GM19397 (cell line): ENCODE measurements around the gene SCFD2.
"Not testable (repeated sequence)": the region's sequence is repeated elsewhere in the genome, so short reads cannot be mapped to it uniquely, and the experiment has no call there.

Source experiments
- ATAC-seq: cut with Tn5 transposase; IDR thresholded peaks from one replicate; pipeline ENCODE4 v1.9.1; 2021; ENCODE audit warnings: mild to moderate bottlenecking, moderate library complexity; ENCODE audit not compliant: unreplicated experiment

The SCFD2 gene

DNA sequence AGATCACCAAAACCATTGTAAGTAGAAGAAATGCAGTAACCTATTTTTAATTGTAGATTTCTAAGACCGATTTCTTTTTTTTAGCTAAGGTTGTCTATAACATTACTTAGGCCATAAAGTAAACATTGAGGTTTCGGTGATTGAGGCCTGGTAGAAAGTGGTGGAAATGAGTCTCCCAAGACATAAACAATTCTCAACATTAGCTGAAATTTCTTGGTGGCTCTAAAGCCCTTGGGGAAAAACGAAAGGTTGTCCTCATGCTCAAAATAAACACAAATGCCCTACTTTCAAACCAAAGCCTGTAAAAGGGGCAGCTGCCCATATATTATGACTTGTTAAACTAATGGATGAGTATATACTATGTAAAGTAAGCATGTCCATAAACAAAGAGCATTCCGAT lies 98.8 kb downstream of the SCFD2 start:
- ATAC-seq = no peak

GRCh38 chr4:53255986-53256385 lies 109.9 kb downstream of the SCFD2 start:
- not testable (repeated sequence) for ATAC-seq

GRCh38 chr4:53240573-53240972 lies 125.3 kb downstream of the SCFD2 start:
- ATAC-seq = no peak

DNA sequence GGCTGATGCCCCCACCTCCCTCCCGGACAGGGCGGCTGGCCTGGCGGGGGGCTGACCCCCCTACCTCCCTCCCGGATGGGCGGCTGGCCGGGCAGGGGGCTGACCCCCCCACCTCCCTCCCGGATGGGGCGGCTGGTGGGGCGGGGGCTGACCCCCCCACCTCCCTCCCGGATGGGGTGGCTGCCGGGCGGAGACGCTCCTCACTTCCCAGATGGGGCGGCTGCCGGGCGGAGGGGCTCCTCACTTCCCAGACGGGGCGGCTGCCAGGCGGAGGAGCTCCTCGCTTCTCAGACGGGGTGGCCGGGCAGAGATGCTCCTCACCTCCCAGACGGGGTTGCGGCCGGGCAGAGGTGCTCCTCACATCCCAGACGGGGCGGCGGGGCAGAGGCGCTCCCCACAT lies 127.5 kb downstream of the SCFD2 start:
- ATAC-seq = not testable (repeated sequence)

- ATAC-seq = not testable (repeated sequence)
Measured at GRCh38 chr4:53237811-53238210, 128.1 kb downstream of the SCFD2 start.

- ATAC-seq = not testable (repeated sequence)
Measured at GRCh38 chr4:53236624-53237023, 129.2 kb downstream of the SCFD2 start.

DNA sequence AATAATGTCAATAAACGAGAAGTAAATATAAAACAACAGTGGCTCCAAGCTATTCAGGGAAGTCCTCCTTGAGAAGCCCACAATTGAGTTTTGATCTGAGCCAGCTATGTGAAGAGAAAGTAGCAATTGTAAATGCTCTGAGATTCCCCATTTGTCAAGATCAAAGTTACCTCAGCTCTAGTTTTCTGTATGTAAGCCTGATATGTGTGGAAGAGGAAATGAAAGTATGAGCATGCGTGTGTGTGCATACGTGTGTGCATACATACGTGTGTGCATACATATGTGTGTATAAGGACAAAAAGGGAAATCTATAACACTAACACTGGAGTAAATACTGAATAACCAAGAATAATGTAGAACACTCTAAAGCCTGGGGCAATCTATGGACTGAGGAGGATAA lies 130.3 kb downstream of the SCFD2 start:
- no peak for ATAC-seq

DNA sequence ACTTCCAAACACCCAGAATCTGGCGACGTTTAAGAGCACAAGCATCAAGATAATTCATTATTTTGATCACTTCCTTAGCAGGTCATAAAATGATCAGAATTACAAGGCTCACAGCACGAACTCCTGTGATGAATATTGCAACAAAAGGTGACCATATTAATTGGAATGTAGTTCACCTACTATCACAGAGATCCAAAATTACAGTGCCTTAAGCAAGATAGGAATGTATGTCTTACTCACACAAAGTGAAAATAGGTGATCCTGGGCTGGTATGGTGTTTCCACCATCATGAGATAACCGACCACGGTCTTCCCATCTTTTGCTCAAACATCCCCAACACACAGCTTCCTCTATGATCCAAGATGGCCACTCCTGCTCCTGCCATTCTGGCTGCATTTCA lies 131.2 kb downstream of the SCFD2 start:
- ATAC-seq = no peak

DNA sequence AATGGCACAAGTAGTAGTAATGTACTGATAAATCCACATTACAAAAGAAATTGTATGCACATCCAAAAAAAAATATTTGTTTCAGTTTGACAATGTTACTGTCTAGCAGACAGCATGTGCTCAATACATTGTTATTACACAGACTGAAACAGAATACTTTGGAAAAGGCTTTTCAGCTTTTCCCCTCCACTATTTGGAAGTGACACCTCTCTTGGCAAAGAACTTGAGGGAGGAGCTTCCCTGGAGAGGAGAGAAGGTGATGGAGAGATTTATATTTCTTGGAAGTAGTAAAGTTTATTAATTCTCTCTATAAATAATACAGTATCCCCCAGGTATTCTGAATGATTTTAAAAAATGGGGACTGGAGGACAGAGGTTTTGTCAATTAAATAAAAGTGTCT lies 131.8 kb downstream of the SCFD2 start:
- no peak for ATAC-seq

DNA sequence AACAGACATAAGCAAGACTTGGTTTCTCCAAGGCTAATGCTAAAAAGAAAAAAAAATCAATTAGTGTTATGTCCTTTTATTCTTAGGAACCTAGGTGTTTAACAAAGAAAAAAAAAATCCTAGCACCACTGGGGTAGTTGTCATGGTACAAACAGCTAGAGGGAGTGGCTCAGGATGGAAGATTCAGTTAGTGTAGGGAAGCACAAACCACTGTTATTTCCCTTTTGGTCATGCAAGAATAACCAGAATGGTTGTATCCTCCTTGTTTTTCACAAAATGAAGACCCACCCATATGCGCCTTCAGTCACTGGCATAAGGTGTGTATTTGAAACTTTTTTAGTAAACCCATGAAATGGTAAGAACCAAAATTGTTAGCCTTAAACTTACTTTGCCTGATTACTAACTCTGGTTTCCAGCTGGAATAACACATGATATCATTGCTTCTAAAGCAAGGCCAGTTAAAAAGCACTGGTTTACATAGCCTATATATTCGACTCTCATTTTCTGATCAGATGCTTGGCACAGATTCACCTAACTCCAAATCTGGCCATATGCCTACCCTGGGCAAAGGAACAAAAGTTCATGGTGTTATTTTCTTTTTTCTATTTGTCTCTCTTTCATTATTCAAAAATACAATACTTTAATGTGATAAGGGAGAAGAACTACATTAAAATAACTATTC lies 132.6 kb downstream of the SCFD2 start:
- ATAC-seq = no peak

DNA sequence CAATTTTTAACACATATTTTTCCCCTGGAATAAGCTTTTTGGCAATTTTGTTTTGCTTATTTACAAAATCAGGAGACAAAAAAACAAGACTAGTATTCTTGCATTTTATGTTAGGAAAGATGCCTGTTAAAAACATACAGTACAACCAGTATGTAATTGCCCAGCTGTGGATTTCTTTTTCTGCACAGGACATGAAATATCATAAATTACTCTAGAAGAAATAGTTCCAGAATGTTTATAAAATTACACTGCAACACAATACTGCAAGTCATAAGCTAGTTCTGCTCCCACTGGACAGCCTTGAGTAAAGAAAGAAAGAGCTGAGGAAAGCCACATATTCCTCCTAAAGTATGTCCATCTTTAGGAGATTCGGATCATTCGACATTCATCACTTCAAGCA lies 133.5 kb downstream of the SCFD2 start:
- no peak for ATAC-seq

- ATAC-seq = no peak
Measured at GRCh38 chr4:53228036-53228435, 137.8 kb downstream of the SCFD2 start.

GRCh38 chr4:53227451-53227850 lies 138.4 kb downstream of the SCFD2 start:
- no peak for ATAC-seq

DNA sequence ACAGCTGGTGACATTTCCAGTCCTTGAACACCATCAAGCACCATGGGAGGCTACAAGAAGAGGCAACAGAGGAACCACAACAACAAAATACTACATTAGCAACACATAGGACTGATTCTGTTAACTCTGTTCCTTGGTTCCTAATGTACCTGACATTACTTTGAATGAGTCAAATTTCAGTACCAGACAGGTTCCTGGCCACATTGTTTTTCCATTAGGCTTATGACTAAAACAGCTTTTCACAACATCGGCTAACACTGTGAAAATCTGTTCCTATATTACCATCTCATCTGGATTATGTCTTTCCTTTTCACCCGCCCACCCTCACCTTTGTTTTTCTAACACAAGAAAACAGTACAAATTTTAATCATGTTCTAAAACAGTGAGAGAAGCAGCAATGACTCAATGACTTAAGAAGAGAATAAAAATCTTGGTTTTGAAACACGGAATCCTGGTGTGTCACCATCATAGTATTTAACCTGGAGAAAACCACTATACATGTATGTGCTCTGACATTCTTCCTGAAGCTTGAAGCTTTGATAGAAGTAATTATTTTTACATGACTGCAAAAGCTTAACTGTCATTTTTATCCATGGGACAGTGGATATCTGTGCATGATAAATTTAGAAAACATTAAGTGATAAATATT lies 143.9 kb downstream of the SCFD2 start:
- no peak for ATAC-seq

DNA sequence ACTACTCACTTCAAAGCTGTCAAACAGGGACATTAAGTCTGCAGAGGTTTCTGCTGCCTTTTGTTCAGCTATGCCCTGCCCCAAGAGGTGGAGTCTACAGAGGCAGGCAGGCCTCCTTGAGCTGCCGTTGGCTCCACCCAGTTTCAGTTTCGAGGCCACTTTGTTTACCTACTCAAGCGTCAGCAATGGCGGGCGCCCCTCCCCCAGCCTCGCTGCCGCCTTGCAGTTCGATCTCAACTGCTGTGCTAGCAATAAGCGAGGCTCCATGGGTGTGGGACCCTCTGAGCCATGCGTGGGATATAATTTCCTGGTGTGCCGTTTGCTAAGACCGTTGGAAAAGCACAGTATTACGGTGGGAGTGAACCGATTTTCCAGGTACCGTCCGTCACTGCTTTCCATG lies 146.7 kb downstream of the SCFD2 start:
- ATAC-seq = not testable (repeated sequence)

DNA sequence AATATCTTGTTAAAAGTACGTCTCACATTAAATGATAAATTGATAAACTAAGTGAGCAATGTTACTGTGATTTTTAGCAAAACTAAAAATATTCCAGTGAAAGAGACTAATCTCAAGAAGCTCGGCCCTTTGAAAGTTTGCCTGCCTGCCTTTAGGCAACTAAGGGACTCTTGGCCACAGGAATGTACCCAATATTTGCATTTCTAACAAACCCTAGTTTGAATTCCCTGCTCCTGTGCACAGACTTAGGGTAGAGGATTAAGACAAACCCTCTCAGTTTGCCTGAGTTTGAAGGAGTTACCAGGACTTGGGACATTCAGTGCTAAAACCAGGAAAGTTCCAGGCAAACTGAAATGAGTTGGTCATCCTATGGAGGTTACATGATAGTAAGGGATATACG lies 157.1 kb downstream of the SCFD2 start:
- no peak for ATAC-seq

DNA sequence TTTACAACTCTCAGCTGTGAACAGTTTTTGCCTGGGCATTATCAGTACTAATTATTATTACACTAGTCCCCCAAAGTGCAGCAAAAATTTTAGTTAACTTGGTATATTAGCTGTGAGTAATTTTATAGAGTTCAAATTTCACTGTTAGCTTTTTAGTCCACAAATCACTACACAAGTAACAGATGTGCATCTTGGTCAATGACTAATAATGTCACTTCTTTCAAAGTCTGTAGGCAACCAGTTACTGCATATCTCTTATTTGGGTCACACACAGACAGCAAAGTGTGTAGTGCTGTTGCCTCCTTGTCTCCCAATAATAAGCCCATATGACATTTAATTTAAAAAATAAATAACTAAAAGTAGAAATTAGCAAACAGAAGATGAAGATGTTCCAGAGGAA lies 159.9 kb downstream of the SCFD2 start:
- ATAC-seq = no peak

DNA sequence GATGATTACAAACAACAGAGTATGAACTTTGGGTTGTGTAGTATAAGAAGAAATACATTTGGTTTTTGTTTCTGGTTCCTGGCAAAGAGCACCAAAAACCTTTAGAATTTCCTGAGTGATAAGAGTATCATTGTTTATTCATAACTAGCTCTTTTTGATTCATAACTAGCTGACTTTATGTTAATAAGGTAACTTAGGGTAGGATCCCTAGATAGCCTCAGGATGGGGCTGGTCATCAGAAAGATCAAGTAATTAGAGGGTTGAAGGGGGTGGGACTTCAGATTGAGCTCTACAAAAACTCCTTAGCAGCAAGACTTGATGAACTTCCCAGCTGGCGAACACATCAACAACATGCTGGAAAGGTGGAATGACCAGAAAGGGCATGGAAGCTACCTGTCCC lies 166.5 kb downstream of the SCFD2 start:
- no peak for ATAC-seq

GRCh38 chr4:53197772-53198142 lies 168.1 kb downstream of the SCFD2 start:
- no peak for ATAC-seq

GRCh38 chr4:53196882-53197771 lies 168.7 kb downstream of the SCFD2 start:
- ATAC-seq = peak; percentile 53

DNA sequence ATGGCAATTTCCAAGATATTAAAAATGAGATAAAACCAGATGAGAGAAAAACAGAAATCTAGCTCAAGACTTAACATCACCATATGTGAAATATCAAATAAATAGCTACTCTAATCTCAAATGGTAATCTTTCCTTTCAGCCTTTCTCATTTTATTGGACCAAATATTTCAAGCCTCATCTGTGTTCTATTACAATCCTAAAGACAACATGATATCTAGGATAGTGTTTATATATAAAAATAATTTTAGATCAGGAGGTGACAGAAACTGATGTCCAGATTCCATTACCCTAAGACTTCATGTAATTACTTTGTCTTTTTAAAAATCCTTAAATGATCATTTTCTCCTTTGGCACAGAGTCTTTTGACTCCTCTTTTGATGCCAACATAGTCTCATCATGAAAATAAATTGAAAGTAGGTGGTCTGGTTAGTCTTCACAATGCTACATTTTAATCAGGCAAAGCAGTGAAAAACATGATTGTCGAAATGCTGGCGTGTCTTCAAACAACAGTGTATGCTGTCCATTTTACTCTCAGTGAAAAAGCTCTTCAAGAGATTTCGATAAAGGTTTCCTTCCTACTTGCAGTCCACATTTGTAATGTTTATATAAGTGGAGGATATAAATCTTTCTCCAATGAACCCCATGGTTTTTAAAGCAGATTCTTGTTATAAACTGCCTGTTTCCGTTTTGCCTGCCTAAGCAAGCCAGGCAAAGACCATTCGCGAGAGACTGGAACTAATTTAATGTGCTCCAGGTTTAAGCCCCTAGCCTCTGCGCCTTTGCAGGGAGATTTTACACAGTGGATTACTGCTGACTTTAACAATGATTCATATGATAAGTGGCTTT lies 169.8 kb downstream of the SCFD2 start:
- ATAC-seq = no peak
